ENCODE measurements around the gene TSC22D1.

The TSC22D1 gene

DNA sequence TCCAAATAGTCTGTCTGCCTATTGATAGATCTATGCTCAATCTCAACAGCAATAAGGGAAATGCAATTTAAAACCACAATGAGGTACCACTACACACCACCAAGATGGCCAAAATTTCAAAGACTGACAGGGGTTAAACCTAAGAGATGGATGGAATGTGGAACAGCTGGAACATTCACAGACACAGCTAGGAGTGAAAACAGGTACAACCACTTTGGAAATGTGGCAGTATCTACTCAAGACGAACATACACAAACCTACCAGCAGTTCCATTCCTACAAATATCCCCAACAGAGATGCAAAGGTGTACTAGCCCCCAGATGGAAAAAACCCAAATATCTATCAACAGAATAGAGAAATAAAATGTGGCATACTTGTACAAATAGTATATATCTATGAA lies 86.4 kb downstream of the TSC22D1 start:
- no peak overlapping the region for H3K4me3 ChIP-seq (ENCODE audit: low read depth, low read length)
- POLR2A ChIA-PET = no interaction called here
- no peak for DNase-seq (ENCODE audit: low read depth, low spot score)
- TF ChIP-seq, protein P1, sequence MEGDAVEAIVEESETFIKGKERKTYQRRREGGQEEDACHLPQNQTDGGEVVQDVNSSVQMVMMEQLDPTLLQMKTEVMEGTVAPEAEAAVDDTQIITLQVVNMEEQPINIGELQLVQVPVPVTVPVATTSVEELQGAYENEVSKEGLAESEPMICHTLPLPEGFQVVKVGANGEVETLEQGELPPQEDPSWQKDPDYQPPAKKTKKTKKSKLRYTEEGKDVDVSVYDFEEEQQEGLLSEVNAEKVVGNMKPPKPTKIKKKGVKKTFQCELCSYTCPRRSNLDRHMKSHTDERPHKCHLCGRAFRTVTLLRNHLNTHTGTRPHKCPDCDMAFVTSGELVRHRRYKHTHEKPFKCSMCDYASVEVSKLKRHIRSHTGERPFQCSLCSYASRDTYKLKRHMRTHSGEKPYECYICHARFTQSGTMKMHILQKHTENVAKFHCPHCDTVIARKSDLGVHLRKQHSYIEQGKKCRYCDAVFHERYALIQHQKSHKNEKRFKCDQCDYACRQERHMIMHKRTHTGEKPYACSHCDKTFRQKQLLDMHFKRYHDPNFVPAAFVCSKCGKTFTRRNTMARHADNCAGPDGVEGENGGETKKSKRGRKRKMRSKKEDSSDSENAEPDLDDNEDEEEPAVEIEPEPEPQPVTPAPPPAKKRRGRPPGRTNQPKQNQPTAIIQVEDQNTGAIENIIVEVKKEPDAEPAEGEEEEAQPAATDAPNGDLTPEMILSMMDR (IDR thresholded peaks at IDR 0.05; ENCODE audit: insufficient read depth, low read length, missing control alignments) = no peak
- CTCF ChIA-PET = interaction anchor here (0.8 to 1.8 kb wide), 4 partner anchors 10 to 481 kb away, joined by 3 to 8 read pairs (median 6); no protein-coding TSS in a partner anchor

GRCh38 chr13:44487989-44488388 lies 88.1 kb downstream of the TSC22D1 start:
- H3K4me3 ChIP-seq (ENCODE audit: low read depth, low read length) = no peak overlapping the region
- TF ChIP-seq, protein P1 (IDR thresholded peaks at IDR 0.05; ENCODE audit: insufficient read depth, low read length, missing control alignments) = no peak
- POLR2A ChIA-PET = interaction anchor here (0.6 kb wide), 1 partner anchor 346 kb away, joined by 3 read pairs; no protein-coding TSS in a partner anchor
- no peak for DNase-seq (ENCODE audit: low read depth, low spot score)
- CTCF ChIA-PET = interaction anchor here (0.9 to 1.8 kb wide), 5 partner anchors 9 to 485 kb away, joined by 3 to 6 read pairs (median 3); no protein-coding TSS in a partner anchor

DNA sequence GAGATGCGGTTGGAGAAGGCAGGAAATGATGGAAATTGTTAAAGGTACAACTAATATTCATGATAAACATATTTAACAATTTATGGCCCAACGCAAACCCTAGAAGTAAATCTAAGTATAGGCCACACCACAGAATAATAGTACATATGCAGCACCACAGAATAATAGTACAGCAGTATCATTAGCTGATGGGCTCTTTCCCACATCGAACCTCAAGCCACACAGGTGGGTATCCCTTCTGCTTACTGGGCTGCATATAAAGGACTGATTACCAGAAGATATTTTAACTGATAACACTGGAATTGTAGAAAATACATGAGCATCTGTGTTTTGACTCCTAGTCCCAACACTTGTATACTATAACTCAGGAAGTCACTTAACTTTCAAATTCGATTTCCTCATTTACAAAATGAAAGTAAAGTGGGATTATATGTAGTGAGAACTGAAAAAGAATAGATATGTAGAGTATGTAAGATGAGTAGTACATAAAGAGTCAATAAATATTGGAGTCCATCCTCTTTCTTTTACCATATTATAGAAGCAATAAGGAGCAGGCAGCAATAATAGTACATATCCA lies 91.5 kb downstream of the TSC22D1 start:
- DNase-seq (ENCODE audit: low read depth, low spot score) = no peak
- TF ChIP-seq, protein P1 (IDR thresholded peaks at IDR 0.05; ENCODE audit: insufficient read depth, low read length, missing control alignments) = no peak
- ChIA-PET CTCF (interaction anchor here (0.8 to 8.5 kb wide), 30 partner anchors 7 to 563 kb away, joined by 3 to 142 read pairs (median 6); no protein-coding TSS in a partner anchor), POLR2A (no interaction called here)
- no peak overlapping the region for H3K4me3 ChIP-seq (ENCODE audit: low read depth, low read length)

GRCh38 chr13:44474122-44474910 lies 101.8 kb downstream of the TSC22D1 start:
- no peak overlapping the region for H3K4me3 ChIP-seq (ENCODE audit: low read depth, low read length)
- ChIA-PET POLR2A (interaction anchor here (0.6 kb wide), 1 partner anchor 503 kb away, joined by 3 read pairs; no protein-coding TSS in a partner anchor), CTCF (interaction anchor here (0.7 to 7.5 kb wide), 7 partner anchors 9 to 569 kb away, joined by 3 to 52 read pairs (median 15); no protein-coding TSS in a partner anchor)
- TF ChIP-seq, protein P1 (IDR thresholded peaks at IDR 0.05; ENCODE audit: insufficient read depth, low read length, missing control alignments) = no peak
- DNase-seq (ENCODE audit: low read depth, low spot score) = no peak

- TF ChIP-seq, protein P1 (IDR thresholded peaks at IDR 0.05; ENCODE audit: insufficient read depth, low read length, missing control alignments) = no peak
- no peak for DNase-seq (ENCODE audit: low read depth, low spot score)
- ChIA-PET CTCF (interaction anchor here (0.6 to 7.5 kb wide), 8 partner anchors 12 to 579 kb away, joined by 3 to 52 read pairs (median 4); no protein-coding TSS in a partner anchor), POLR2A (no interaction called here)
- H3K4me3 ChIP-seq (ENCODE audit: low read depth, low read length) = no peak overlapping the region
These were observed 104.4 kb downstream of the TSC22D1 start for GRCh38 chr13:44471686-44472085.

Data from AG04449 (cell line).